ENCODE data around the gene CFAP61. TPM values are rescaled to one million over a fixed set of nuclear protein-coding genes. Genes with fewer than 3 reads are reported as not detected.

The CFAP61 gene
- total and polyA plus RNA-seq, 7 donors = 8.3 to 59.4 (median 24.5) TPM

- no peak overlapping the region for H3K27ac ChIP-seq
- intact Hi-C loops (cut with DNase I) = no loop called here
- DNase-seq (no peak), ATAC-seq (no peak)
- no peak overlapping the region for H3K4me3 ChIP-seq
- 88 to 91% (median 89%) methylated on average over 3 of the region's 3 CpGs for WGBS, 3 donors
- TF ChIP-seq CTCF (IDR thresholded peaks at IDR 0.05) = no peak
- no peaks in the 10 kb centered on the region for H3K27me3 ChIP-seq (ENCODE audit: insufficient read depth in 3 of 3, low read length in 2 of 3)
- no peaks in the 10 kb centered on the region for H3K36me3 ChIP-seq (ENCODE audit: insufficient read depth in 1 of 2, low read depth in 1 of 2)
- no peaks in the 10 kb centered on the region for H3K4me1 ChIP-seq
- no peaks in the 10 kb centered on the region for H3K9me3 ChIP-seq
These were observed 129.0 kb downstream of the CFAP61 start for GRCh38 chr20:20181322-20181721.

- no peak overlapping the region for H3K27ac ChIP-seq
These were observed 131.8 kb downstream of the CFAP61 start for GRCh38 chr20:20184149-20184548.

GRCh38 chr20:20184706-20185105 lies 132.4 kb downstream of the CFAP61 start:
- TF ChIP-seq CTCF (IDR thresholded peaks at IDR 0.05) = no peak
- Histone ChIP-seq H3K27me3 (ENCODE audit: insufficient read depth in 3 of 3, low read length in 2 of 3) (no peaks in the 10 kb centered on the region), H3K4me3 (no peak overlapping the region), H3K9me3 (no peaks in the 10 kb centered on the region), H3K36me3 (ENCODE audit: insufficient read depth in 1 of 2, low read depth in 1 of 2) (peaks cover 0 to 16% of the 10 kb centered on the region in 2 donors), H3K4me1 (no peaks in the 10 kb centered on the region), H3K27ac (no peak overlapping the region)
- ATAC-seq (no peak), DNase-seq (no peak)
- intact Hi-C loops (cut with DNase I) = no loop called here
- 78 to 85% (median 80%) methylated on average over 2 of the region's 2 CpGs for WGBS, 3 donors

More at GRCh38 chr20:20184149-20184548, 131.8 kb downstream of the CFAP61 start:
- 68 to 86% (median 80%) methylated on average over 1 of the region's 1 CpG for WGBS, 3 donors
- Histone ChIP-seq H3K27me3 (ENCODE audit: insufficient read depth in 3 of 3, low read length in 2 of 3) (no peaks in the 10 kb centered on the region), H3K9me3 (no peaks in the 10 kb centered on the region), H3K36me3 (ENCODE audit: insufficient read depth in 1 of 2, low read depth in 1 of 2) (peaks cover 0 to 12% of the 10 kb centered on the region in 2 donors), H3K4me1 (no peaks in the 10 kb centered on the region), H3K4me3 (no peak overlapping the region)
- no peak for DNase-seq
- intact Hi-C loops (cut with DNase I) = no loop called here
- no peak for ATAC-seq
- TF ChIP-seq CTCF (IDR thresholded peaks at IDR 0.05) = no peak

- no peak overlapping the region for H3K4me3 ChIP-seq
- TF ChIP-seq CTCF (IDR thresholded peaks at IDR 0.05) = no peak
- WGBS, 3 donors = 19 to 33% (median 28%) methylated on average over 1 of the region's 1 CpG
- intact Hi-C loops (cut with DNase I) = no loop called here
- ATAC-seq = no peak
- no peaks in the 10 kb centered on the region for H3K9me3 ChIP-seq
- no peak overlapping the region for H3K27ac ChIP-seq
- no peak for DNase-seq
- peaks cover 0 to 27% of the 10 kb centered on the region in 2 donors for H3K36me3 ChIP-seq (ENCODE audit: insufficient read depth in 1 of 2, low read depth in 1 of 2)
- H3K27me3 ChIP-seq (ENCODE audit: insufficient read depth in 3 of 3, low read length in 2 of 3) = no peaks in the 10 kb centered on the region
- H3K4me1 ChIP-seq = no peaks in the 10 kb centered on the region
These were observed 136.3 kb downstream of the CFAP61 start for GRCh38 chr20:20188647-20189046.

- Histone ChIP-seq H3K27ac (no peak overlapping the region), H3K4me3 (no peak overlapping the region), H3K36me3 (ENCODE audit: insufficient read depth in 1 of 2, low read depth in 1 of 2) (peaks cover 0 to 47% of the 10 kb centered on the region in 2 donors), H3K27me3 (ENCODE audit: insufficient read depth in 3 of 3, low read length in 2 of 3) (no peaks in the 10 kb centered on the region), H3K9me3 (no peaks in the 10 kb centered on the region), H3K4me1 (no peaks in the 10 kb centered on the region)
- no peak for ATAC-seq
- no peak for TF ChIP-seq CTCF (IDR thresholded peaks at IDR 0.05)
- 81 to 84% (median 81%) methylated on average over 6 of the region's 6 CpGs for WGBS, 3 donors
- intact Hi-C loops (cut with DNase I) = no loop called here
- no peak for DNase-seq
These were observed 140.0 kb downstream of the CFAP61 start for GRCh38 chr20:20192366-20192765.

Data from psoas muscle (tissue), 8 donors.